Measurements from ENCODE around the gene TM6SF1.

The TM6SF1 gene

DNA sequence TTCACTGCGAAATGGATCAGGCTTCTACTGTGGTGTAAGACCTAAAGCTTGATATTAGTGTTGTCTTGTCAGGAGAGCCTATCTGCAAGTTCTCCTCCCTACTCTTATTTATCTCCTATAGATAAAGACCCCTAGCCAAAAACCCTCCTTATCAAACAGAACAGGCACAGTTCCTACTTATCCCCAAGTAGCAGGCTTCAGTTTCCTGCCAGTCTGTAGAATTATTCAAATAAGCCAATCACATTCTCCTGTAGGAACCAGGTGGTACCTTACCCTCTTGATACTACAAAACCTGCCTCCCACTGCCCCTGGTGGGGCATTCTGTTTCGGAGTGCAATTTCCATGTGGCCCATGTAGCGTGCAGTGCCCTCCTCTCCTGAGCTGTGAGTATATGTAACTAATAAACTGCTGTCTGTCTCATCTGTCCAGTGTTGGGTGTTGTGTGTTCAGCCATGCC is 71.5 kb downstream of the TM6SF1 start:
- DNase-seq = no peak

DNA sequence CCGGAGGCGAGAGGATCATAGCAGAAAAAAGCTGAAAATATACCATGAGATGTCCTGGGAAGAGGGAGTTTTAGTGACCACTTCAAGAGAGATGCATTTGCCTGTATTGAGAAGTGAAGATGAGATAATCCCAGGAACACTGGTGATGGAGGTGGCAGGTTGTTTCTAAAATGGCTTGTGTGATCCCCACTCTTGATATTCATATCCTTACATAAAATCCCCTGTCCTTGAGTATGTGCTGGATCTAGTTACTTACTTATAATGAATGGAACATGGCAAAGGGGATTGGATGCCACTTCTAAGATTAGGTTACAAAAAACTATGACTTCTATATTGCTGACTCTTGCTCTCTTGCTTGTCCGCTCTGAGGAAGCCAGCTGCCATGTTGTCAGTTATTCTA is 78.1 kb downstream of the TM6SF1 start:
- DNase-seq = no peak

Measured in fibroblast of skin of abdomen (primary cell).